SK-N-SH (cell line): ENCODE data around the gene CCDC88C. TPM values are rescaled to one million over a fixed set of nuclear protein-coding genes. Genes with fewer than 3 reads are reported as not detected.
"Not testable (repeated sequence)": the region's sequence is repeated elsewhere in the genome, so short reads cannot be mapped to it uniquely, and the experiment has no call there.

Experiments
- CTCF ChIA-PET: fragments of 300-600, 350-600 bp; formaldehyde crosslinking; extraction: SDS; loops from one replicate; lab custom pipeline; 2021; lab: Yijun Ruan, JAX
- POLR2A ChIA-PET: fragments of 350-600 bp; sonication (Branson Sonifier 250); formaldehyde crosslinking; extraction: SDS; loops from one replicate; lab custom pipeline; 2020; ENCODE audit warnings: antibody characterized with exemption, inconsistent platforms; lab: Yijun Ruan, JAX
- DNase-seq: peaks from one replicate; pipeline ENCODE4 v3.0.0; 2012
- H2AFZ ChIP-seq: fragments of 200-600 bp; sonication (generic); 2 replicates; pipeline ENCODE4 v1.8.1; 2016; ENCODE audit warnings: antibody characterized with exemption, mild to moderate bottlenecking, low read depth
- H3F3A ChIP-seq: fragments of 200-600 bp; sonication (generic); replicated peaks from 2 replicates; pipeline ENCODE3; 2016; ENCODE audit warnings: antibody characterized with exemption, mild to moderate bottlenecking; ENCODE audit not compliant: insufficient read depth
- H3K27ac ChIP-seq, 2 experiments: fragments of 200-500 bp in 1 of 2; fragments of 200-600 bp in 1 of 2; sonication (Bioruptor generic) in 1 of 2; sonication (generic), shearing (Covaris generic) in 1 of 2; 2 replicates each; pipeline versions ENCODE4 v1.5.1 to v1.6.1; 2014 to 2016; ENCODE audit warnings: low read depth in 2 of 2, inconsistent platforms in 1 of 2, low read length in 1 of 2, mild to moderate bottlenecking in 1 of 2, mixed read lengths in 1 of 2
- H3K27me3 ChIP-seq: fragments of 200-600 bp; sonication (generic), shearing (Covaris generic); 2 replicates; pipeline ENCODE4 v1.6.1; 2016; ENCODE audit warnings: mixed run types; ENCODE audit not compliant: insufficient read depth
- H3K36me3 ChIP-seq, 2 experiments: fragments of 200-500 bp in 1 of 2; fragments of 200-600 bp in 1 of 2; sonication (Bioruptor generic) in 1 of 2; sonication (generic) in 1 of 2; replicated peaks in 1 of 2; 2 replicates each; pipeline versions ENCODE3 to v1.5.1; 2014 to 2016; ENCODE audit warnings: low read length in 1 of 2, mild to moderate bottlenecking in 1 of 2; ENCODE audit not compliant: insufficient read depth in 2 of 2, control insufficient read depth in 1 of 2
- H3K4me1 ChIP-seq, 2 experiments: fragments of 200-500 bp in 1 of 2; fragments of 200-600 bp in 1 of 2; sonication (Bioruptor generic) in 1 of 2; sonication (generic), shearing (Covaris generic) in 1 of 2; 2 replicates each; pipeline versions ENCODE4 v1.5.1 to v1.6.1; 2014 to 2016; ENCODE audit warnings: low read depth in 1 of 2, low read length in 1 of 2, mixed run types in 1 of 2; ENCODE audit not compliant: insufficient read depth in 2 of 2, control insufficient read depth in 1 of 2
- H3K4me2 ChIP-seq: fragments of 200-600 bp; sonication (generic), shearing (Covaris generic); 2 replicates; pipeline ENCODE4 v1.6.1; 2017; ENCODE audit warnings: mixed run types
- H3K4me3 ChIP-seq, 2 experiments: fragments of 200-500 bp in 1 of 2; fragments of 200-600 bp in 1 of 2; sonication (Bioruptor generic) in 1 of 2; sonication (generic), shearing (Covaris generic) in 1 of 2; 2 replicates each; pipeline versions ENCODE4 v1.5.1 to v1.8.1; 2014 to 2016; ENCODE audit warnings: low read depth in 2 of 2, inconsistent platforms in 1 of 2, low read length in 1 of 2, mild to moderate bottlenecking in 1 of 2, mixed read lengths in 1 of 2, moderate library complexity in 1 of 2
- H3K79me2 ChIP-seq: fragments of 200-600 bp; sonication (generic); 2 replicates; pipeline ENCODE4 v1.8.1; 2017; ENCODE audit warnings: mild to moderate bottlenecking; ENCODE audit not compliant: insufficient read depth
- H3K9ac ChIP-seq: fragments of 200-600 bp; sonication (generic); 2 replicates; pipeline ENCODE4 v1.6.1; 2017; ENCODE audit warnings: mixed run types
- H3K9me2 ChIP-seq: fragments of 200-600 bp; sonication (generic); 2 replicates; pipeline ENCODE4 v1.6.1; 2017; ENCODE audit warnings: mixed run types
- H3K9me3 ChIP-seq: fragments of 200-600 bp; sonication (generic); 2 replicates; pipeline ENCODE4 v1.6.1; 2017; ENCODE audit warnings: mixed run types, mild to moderate bottlenecking, moderate library complexity
- H4K20me1 ChIP-seq: fragments of 200-600 bp; sonication (generic); 2 replicates; pipeline ENCODE4 v1.6.1; 2017; ENCODE audit warnings: mild to moderate bottlenecking, mixed run types; ENCODE audit not compliant: insufficient read depth
- ELF1 ChIP-seq: IDR thresholded peaks from 2 replicates; pipeline ENCODE4 v1.4.0; 2012
- EP300 ChIP-seq, 2 experiments: IDR thresholded peaks; 2 replicates each; pipeline versions ENCODE4 v1.4.0 to v1.6.1; 2012; ENCODE audit warnings: borderline replicate concordance in 1 of 2, low read depth in 1 of 2, low read length in 1 of 2
- FOXJ3 ChIP-seq: sonication (generic); formaldehyde crosslinking; IDR thresholded peaks from 2 replicates; pipeline ENCODE4 v1.5.1; 2020; ENCODE audit warnings: mild to moderate bottlenecking, missing genetic modification reagents
- FOXM1 ChIP-seq: IDR thresholded peaks from 2 replicates; pipeline ENCODE4 v1.4.0; 2012; ENCODE audit warnings: low read depth, mild to moderate bottlenecking
- MEF2A ChIP-seq: IDR thresholded peaks from 2 replicates; pipeline ENCODE4 v1.4.0; 2012; ENCODE audit warnings: low read depth, borderline replicate concordance
- NRF1 ChIP-seq: IDR thresholded peaks from 2 replicates; pipeline ENCODE4 v1.6.1; 2012; ENCODE audit warnings: low read depth, mild to moderate bottlenecking, low read length
- WGBS: methylation state at CpG from one replicate; pipeline ENCODE4 v1.1.6; 2017; ENCODE audit warnings: low lambda C conversion rate; 5-methylcytosine and 5-hydroxymethylcytosine counted together
- polyA plus RNA-seq, 3 experiments: library from polyadenylated mRNA; depleted of rRNA; stranded (reverse); fragments of >200 nt; gene quantifications; 2 replicates each; pipeline ENCODE4 v1.2.3, GENCODE V29; 2012
- TF ChIP-seq, protein P1 (sequence below): fragments of 150-350 bp; IDR thresholded peaks from 2 replicates; pipeline ENCODE4 v1.6.1; 2016; ENCODE audit warnings: mild to moderate bottlenecking, low read depth, low read length
- TF ChIP-seq, protein P2 (sequence below): IDR thresholded peaks from 2 replicates; pipeline ENCODE4 v1.4.0; 2012; ENCODE audit warnings: low read depth

The CCDC88C gene
- polyA plus RNA-seq, 1 of the 3 experiments (the other 2 are of a cell fraction), result 0.39 TPM

DNA sequence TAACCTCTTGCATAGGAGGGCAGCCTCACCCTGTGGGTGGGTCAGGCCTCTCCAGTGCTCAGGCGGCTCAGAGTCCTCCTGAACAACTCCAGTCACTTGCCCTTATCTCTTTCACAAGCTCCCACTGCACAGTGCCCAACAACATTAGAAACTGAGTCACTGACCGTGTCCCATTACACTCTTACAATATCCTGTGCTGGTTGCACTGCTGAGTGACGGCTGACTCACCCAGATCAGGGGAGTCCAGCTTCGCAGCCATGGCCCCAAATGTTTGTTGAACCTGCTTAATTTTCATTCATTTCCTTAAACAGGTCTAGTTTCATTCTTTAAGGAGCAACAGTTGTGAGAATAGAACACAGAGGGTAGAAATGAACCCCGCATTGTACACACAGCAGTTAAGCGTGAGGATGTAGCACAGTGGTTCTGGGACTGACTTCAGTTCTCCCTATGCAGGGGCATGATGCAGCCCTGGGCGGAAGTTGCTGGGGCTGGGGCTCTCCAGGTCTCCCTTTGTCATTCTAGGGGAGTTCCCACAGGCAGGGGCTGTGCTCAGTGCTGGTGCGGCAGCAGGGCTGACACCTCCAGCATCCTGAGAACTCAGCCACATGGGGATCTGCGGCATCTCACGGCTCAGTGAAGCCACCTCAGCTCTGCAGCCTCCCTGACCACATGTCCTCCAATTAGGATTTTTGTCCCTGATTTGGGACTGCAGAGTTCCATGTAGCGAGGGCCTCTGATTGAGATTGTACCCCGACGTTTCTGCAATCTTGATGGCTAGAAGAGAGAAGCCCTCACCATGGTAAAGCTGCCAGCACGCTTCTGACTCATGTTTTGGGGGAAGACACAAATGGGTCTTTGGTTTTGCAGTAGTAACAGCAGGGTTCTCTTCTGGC is 189.3 kb downstream of the CCDC88C start:
- Histone ChIP-seq H3K4me1 (no peaks in the 10 kb centered on the region; a peak in 1 of 4 replicates), H3K27ac (no peak overlapping the region), H3K36me3 (peaks cover 0 to 3% of the 10 kb centered on the region in 2 experiments), H3K9ac (no peak overlapping the region), H3K9me3 (no peaks in the 10 kb centered on the region), H4K20me1 (no peaks in the 10 kb centered on the region), H2AFZ (no peak overlapping the region), H3K4me2 (no peak overlapping the region), H3F3A (no peaks in the 10 kb centered on the region), H3K27me3 (no peaks in the 10 kb centered on the region), H3K79me2 (no peaks in the 10 kb centered on the region), H3K4me3 (no peak overlapping the region), H3K9me2 (no peaks in the 10 kb centered on the region)
- ChIA-PET POLR2A (interaction anchor here (0.7 kb wide), 1 partner anchor 11 kb away, joined by 3 read pairs; no protein-coding TSS in a partner anchor), CTCF (interaction anchor here (1.7 to 2.0 kb wide), 2 partner anchors 12 to 51 kb away, joined by 5 to 7 read pairs; no protein-coding TSS in a partner anchor)
- 84% methylated on average over 10 of the region's 14 CpGs for WGBS
- no peak for TF ChIP-seq EP300 (IDR thresholded peaks at IDR 0.05; ENCODE audit: borderline replicate concordance in 1 of 2, low read depth in 1 of 2, low read length in 1 of 2)
- TF ChIP-seq FOXJ3 (CRISPR knock-in tag), result no peak
- TF ChIP-seq MEF2A, result no peak
- TF ChIP-seq ELF1, result no peak
- TF ChIP-seq, protein P1, sequence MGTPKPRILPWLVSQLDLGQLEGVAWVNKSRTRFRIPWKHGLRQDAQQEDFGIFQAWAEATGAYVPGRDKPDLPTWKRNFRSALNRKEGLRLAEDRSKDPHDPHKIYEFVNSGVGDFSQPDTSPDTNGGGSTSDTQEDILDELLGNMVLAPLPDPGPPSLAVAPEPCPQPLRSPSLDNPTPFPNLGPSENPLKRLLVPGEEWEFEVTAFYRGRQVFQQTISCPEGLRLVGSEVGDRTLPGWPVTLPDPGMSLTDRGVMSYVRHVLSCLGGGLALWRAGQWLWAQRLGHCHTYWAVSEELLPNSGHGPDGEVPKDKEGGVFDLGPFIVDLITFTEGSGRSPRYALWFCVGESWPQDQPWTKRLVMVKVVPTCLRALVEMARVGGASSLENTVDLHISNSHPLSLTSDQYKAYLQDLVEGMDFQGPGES, result no peak
- TF ChIP-seq, protein P2, sequence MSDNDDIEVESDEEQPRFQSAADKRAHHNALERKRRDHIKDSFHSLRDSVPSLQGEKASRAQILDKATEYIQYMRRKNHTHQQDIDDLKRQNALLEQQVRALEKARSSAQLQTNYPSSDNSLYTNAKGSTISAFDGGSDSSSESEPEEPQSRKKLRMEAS, result no peak
- DNase-seq, result no peak

DNA sequence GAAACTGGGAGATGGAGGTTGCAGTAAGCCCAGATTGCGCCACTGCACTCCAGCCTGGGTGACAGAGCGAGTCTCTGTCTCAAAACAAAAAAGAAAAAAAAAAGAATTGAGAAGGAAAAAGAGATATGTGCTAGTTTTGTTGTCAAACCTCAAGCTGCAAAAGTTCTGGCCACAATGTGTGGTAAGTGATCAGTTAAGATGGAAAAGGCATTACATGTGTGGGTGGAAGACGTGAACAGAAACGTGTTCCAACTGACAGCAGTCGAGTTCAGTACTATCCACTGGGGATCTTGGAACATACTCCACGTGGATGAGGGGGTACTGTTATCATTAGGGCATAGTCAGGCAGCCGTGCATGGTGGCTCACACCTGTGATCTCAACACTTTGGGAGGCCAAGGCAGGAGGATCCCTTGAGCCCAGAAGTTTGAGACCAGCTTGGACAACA is 190.4 kb downstream of the CCDC88C start:
- ChIA-PET POLR2A (no interaction called here), CTCF (interaction anchor here (1.7 to 2.0 kb wide), 2 partner anchors 11 to 50 kb away, joined by 5 to 7 read pairs; no protein-coding TSS in a partner anchor)
- no peaks in the 10 kb centered on the region for H3K9me2 ChIP-seq
- no peak overlapping the region for H3K4me3 ChIP-seq
- H3K27me3 ChIP-seq, result no peaks in the 10 kb centered on the region
- no peak overlapping the region for H3K4me2 ChIP-seq
- H4K20me1 ChIP-seq, result no peaks in the 10 kb centered on the region
- no peaks in the 10 kb centered on the region for H3K79me2 ChIP-seq
- H3F3A ChIP-seq, result no peaks in the 10 kb centered on the region
- no peaks in the 10 kb centered on the region for H3K9me3 ChIP-seq
- H2AFZ ChIP-seq, result no peak overlapping the region
- TF ChIP-seq, protein P1, result no peak
- TF ChIP-seq FOXM1 (no peak), NRF1 (no peak)
- TF ChIP-seq, protein P2, result no peak
- H3K9ac ChIP-seq, result no peak overlapping the region
- DNase-seq, result no peak
- H3K27ac ChIP-seq, result no peak overlapping the region
- WGBS, result 77% methylated on average over 7 of the region's 7 CpGs
- no peaks in the 10 kb centered on the region; a peak in 1 of 4 replicates for H3K4me1 ChIP-seq
- H3K36me3 ChIP-seq, result peaks cover 0 to 3% of the 10 kb centered on the region in 2 experiments

DNA sequence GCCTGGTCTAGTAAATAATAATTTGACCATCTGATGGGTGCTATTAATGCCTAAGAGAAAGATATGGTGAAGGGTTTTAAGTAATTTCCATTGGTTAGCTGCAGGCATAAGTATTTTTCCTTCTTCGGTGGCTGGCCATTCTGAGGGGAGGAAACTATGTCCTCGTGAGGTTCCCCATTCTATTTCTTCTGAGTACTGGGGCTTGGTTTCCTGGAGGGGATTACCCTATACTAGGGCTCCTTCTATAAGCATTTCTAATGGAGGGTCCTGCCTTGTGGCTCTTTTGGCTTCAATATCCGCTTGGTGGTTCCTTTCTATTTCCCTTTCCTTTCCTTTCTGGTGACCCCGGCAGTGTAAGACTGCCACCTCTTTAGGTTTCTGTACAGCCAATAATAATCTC is 191.3 kb downstream of the CCDC88C start:
- H4K20me1 ChIP-seq, H3K27ac ChIP-seq, H3K9ac ChIP-seq, H3K4me1 ChIP-seq, H3K27me3 ChIP-seq, H3K4me2 ChIP-seq, H3F3A ChIP-seq, H2AFZ ChIP-seq, DNase-seq, POLR2A ChIA-PET, H3K4me3 ChIP-seq, H3K9me2 ChIP-seq, H3K9me3 ChIP-seq, H3K36me3 ChIP-seq, H3K79me2 ChIP-seq: not testable (repeated sequence)
- CTCF ChIA-PET, result interaction anchor here (1.7 kb wide), 1 partner anchor 49 kb away, joined by 7 read pairs; no protein-coding TSS in a partner anchor
- 93% methylated on average over 4 of the region's 4 CpGs for WGBS
